Right renal cortex interstitium (tissue), 3 donors: ENCODE data around the gene UBE2D2. TPM values are rescaled to one million over a fixed set of nuclear protein-coding genes. Genes with fewer than 3 reads are reported as not detected.

ENCODE experiments used
- DNase-seq, 3 donors: peaks; one replicate each; pipeline ENCODE4 v3.0.0-alpha.2; 2013; ENCODE audit warnings: low read depth in 3 of 3, low spot score in 2 of 3
- polyA plus RNA-seq, 3 donors: library from polyadenylated mRNA; unstranded; fragments of 120-200 nt; gene quantifications; one replicate each; pipeline ENCODE4 v1.2.1, GENCODE V29; 2013; ENCODE audit not compliant: insufficient read length in 3 of 3

UBE2D2 gene
- polyA plus RNA-seq, 3 donors, result 175 to 188 (median 176) TPM

DNA sequence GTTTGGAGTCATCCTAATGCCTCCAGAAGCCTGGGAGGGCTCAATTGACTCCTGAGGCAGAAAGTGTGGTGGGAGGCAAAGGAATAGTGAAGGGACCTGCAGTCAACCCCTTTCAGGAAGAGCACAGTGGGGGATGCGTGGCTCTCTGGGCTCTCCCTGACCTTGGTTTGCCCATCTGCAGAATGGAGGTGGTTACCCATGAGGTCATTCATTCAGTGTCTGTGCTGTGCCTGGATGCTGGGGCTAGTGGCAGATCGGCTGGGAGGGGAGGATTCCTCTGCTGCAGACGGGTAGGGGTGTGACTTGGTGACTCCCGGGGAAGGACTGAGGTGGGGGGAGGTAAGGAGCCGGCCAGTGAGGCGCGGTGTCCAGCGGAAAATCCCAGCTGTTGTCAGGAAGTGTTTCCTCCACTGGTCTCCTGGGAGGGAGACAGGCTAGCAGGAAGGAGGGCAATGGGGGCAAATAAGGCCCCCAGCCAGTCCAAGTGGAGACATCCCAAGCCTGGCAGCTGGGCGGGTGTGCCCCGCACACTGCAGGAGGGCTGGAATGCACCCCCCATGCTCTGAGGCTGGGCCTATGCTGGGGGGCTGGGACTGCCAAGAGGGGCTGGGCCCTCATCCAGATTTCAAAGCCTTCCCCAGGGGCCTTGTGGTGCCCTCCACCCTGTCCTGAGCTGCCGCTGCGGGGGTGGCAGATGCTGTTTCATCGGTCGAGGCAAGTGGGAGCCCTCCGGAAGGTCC, 98.0 kb downstream of the UBE2D2 start:
- DNase-seq, result no peak

GRCh38 chr5:139659695-139660101, 98.6 kb downstream of the UBE2D2 start:
- no peak for DNase-seq

GRCh38 chr5:139660105-139660922, 99.2 kb downstream of the UBE2D2 start:
- no peak for DNase-seq

GRCh38 chr5:139660923-139661814, 100.0 kb downstream of the UBE2D2 start:
- DNase-seq, result no peak

- no peak for DNase-seq
These were observed 101.5 kb downstream of the UBE2D2 start for GRCh38 chr5:139662617-139663016.

DNA sequence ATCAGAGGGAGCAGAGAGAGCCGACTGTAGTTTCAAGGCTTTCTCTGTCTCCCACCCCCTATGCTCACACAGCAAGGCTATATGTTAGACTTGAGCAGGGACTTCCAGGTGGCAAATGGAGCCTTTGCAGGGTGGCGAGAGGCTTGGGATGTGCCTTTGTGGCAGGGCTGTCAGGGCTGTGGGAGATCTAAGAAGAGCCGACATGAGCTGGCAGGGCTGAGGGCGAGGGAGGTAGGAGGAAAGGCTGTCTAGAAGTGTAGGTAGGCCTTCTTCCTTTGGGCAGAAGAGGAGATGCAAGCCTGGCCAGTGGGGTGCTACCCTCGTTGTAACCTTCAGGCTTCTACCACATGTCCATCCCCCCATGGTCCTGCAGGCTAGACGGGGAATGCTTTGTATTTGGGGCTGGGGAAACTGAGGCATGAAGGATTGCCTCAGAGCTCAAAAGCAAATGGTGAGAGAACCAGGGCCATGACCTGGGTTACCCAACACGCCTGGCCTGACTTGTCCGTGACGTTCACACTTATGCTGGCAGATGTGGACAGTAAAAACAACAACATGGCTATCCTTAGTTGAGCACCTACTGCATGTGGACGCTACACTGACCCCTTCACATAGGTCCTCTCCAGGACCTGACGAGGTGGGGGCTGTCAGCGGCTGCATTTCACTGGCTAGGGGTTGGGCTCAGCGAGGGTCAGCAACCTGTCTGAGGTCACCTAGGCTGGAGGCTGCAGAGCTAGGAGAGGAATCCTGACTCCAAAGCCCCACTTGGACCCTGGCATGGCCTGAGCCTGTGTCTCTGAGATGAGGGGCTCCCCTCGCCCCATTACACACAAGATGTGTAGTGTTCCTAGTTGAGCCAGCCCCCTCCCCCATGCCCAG, 102.3 kb downstream of the UBE2D2 start:
- no peak for DNase-seq

- no peak for DNase-seq
These were observed 103.1 kb downstream of the UBE2D2 start for GRCh38 chr5:139664086-139664693.

GRCh38 chr5:139664727-139665351, 103.7 kb downstream of the UBE2D2 start:
- DNase-seq, result no peak

DNA sequence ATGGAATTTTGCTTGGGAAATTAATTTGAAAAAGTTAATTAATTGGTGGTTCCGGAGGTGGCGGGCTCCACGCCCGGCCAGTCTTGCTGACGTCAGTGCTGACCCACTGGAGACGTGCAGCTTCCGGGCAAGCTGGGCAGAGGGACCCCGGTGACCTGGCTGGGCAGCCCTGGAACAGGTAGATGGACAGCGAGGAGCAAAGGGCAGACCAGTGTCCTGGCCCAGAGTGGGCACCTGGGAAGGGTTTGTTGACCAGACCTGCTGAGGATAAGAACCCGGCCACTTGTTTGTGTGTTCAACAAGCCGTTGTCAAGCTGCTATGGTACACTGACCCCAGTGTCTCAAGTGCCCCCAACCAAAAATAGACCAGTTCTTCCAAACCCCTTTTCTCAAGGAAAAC, 104.5 kb downstream of the UBE2D2 start:
- no peak for DNase-seq

DNA sequence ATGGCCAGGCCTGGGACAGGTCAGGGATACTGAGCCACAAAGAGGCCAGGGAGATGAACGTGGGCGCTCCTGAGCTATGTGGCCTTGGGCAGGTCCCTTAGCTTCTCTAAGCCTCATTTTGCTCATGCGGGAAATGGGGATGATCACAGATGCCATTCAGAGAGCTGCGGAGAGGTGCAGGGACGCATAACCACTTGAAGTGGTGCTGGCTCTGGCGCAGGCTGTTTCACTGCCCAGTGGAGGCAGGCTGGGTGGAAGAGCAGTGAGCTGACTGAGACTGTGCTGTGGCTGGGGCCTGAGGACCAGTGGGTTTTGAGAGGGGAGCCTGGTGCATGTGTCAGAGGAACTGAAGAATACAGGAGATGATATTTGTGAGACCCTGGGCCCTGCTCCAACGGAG, 105.4 kb downstream of the UBE2D2 start:
- DNase-seq, result no peak

GRCh38 chr5:139667001-139667729, 106.0 kb downstream of the UBE2D2 start:
- no peak for DNase-seq

- no peak for DNase-seq
These were observed 106.6 kb downstream of the UBE2D2 start for GRCh38 chr5:139667730-139668063.

GRCh38 chr5:139668064-139668880, 107.1 kb downstream of the UBE2D2 start:
- DNase-seq, result no peak

DNA sequence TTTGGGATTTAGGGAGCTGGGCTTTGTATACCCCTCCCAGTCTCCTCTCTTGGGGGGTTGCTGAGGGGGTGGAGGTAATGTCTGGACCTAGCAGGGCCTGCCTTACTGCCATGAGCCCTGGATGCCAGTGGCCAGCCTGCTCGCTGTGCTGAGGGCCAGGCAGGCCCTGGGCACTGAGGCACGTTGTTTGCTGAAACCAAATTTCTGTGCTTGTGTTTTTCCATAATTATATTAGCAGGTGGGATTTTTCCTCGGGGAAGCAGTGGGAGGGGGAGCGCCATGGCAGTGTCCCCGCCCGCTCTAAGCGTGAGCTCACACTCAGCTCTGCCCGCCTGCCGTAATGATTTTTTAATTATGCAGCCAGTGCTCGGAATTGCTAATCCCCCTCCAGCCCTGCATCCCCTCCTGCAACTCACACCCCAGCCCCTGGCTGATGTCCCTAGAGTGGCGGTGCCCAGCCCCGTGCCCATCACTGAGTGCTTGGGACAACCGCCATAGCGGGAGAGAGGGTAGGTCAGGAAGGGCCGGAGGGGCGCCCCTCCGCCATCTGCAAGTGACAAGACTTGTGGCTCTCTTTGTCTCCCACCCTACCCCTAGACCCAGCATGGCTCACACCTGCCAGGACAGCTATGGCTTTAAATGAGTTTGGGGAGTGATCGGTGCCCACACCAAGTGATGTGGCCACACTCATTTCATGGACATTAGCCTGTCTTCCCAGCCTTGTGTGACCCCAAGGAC, 108.0 kb downstream of the UBE2D2 start:
- DNase-seq, result no peak

GRCh38 chr5:139669662-139670368, 108.7 kb downstream of the UBE2D2 start:
- no peak for DNase-seq

DNA sequence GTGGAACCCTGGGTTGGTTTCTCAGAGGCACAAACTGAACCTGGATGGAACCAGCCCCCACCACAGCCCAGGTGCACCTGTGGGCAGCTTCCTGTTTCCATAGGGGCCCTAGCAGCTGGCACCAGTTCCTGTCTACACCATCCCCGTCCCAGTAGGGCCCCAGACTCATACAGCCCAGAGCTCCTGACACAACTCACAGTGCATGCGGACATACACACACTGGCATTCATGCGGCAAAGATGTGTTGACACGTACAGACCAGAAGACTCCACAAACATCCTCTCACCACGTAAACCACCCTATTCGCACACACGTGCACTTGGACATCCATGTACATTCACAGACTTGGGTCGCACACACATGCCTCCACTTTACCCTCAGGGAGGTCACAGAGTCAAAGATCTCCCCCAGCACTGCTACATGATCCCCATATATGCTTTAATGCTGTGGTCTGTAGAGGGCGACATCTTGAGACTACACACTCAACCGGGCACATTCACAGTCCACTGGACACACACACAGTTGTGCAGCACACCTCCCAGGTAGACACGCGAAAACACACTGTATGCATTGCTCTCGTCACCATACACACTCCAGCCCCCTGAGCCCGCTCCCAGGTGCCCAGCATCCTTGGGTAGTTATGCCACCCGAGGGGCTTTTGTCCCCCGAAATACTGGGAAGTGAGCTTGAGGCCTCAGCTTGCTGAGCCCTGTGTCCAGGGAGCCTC, 109.4 kb downstream of the UBE2D2 start:
- no peak for DNase-seq
